Erythroblast (primary cell): Measurements from ENCODE around the gene ZBTB46.

Experiments
- GATA1 ChIP-seq: IDR thresholded peaks from 2 replicates; pipeline ENCODE4 v1.6.1; 2011; ENCODE audit warnings: low read depth, mild to moderate bottlenecking, control low read depth, low read length, moderate library complexity
- POLR2A ChIP-seq: IDR thresholded peaks from 2 replicates; pipeline ENCODE4 v1.6.1; 2011; ENCODE audit warnings: mild to moderate bottlenecking, low read length

DNA sequence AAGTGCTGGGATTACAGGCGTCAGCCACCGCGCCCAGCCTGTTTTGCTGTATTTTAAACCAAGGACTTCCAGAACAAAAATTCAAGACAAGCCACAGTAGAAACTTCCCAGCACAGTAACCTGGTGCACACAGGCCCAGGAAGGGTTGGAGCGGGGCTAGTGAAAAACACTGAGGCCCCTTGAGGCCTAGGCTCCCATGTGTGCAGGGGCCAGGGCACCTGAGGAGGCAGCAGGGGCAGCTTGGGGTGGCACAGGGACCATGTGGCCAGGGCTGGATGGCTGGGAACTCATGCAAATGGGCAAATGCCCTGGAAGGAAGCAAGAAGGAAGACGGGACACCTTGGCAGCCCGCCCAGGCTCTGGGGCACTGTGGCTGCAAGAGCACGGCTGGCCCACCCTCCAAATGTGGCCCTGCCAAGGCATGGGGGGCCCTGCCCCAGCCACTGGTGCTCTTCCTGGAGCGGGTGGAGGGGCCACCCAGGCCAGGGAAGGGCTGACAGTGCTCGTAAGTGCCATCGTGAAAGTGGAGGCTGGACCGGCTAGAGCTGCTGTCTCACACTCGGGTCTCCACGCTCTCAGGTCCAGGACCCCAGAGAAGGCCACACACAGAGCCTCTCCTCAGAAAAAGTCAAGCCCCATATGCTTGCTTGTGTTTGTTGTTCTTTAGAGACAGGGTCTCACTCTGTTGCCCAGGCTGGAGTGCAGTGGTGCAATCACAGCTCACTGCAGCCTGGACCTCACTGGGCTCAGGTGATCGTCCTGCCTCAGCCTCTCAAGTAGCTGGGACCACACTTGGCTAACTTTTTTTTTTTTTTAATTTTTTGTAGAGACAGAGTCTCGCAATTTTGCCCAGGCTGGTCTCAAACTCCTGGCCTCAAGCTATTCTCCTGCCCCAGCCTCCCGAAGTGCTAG lies 81.2 kb downstream of the ZBTB46 start:
- no peak for TF ChIP-seq POLR2A
- TF ChIP-seq GATA1: no peak
